Gastrocnemius medialis (tissue), 4 donors: ENCODE measurements around the gene BMERB1. TPM values are rescaled to one million over a fixed set of nuclear protein-coding genes. Genes with fewer than 3 reads are reported as not detected.

Experiments
- ATAC-seq, 2 donors: fragments of 150-250 bp; one replicate each; pipeline ENCODE4 v1.9.1; 2016
- DNase-seq, 2 donors: peaks; one replicate each; pipeline ENCODE4 v3.0.0-alpha.2; 2019
- H3K27ac ChIP-seq, 4 donors: fragments of 200-600 bp; sonication (generic); 1 replicate in 1 of 4; 2 replicates in 3 of 4; pipeline ENCODE4 v1.5.1; 2016 to 2018; ENCODE audit warnings: mild to moderate bottlenecking in 2 of 4, moderate library complexity in 1 of 4
- H3K27me3 ChIP-seq, 3 donors: fragments of 200-600 bp; sonication (generic) in 2 of 3; 1 replicate in 1 of 3; 2 replicates in 2 of 3; pipeline versions ENCODE4 v1.5.1 to v1.6.0; 2016 to 2019; ENCODE audit warnings: mild to moderate bottlenecking in 1 of 3, moderate library complexity in 1 of 3
- H3K36me3 ChIP-seq, 2 donors: fragments of 200-600 bp; sonication (generic) in 1 of 2; one replicate each; pipeline ENCODE4 v1.5.1; 2017 to 2018
- H3K4me1 ChIP-seq, 2 donors: fragments of 200-600 bp; sonication (generic) in 1 of 2; one replicate each; pipeline ENCODE4 v1.5.1; 2016 to 2017; ENCODE audit warnings: mild to moderate bottlenecking in 2 of 2
- H3K4me3 ChIP-seq, 4 donors: fragments of 200-600 bp; sonication (generic) in 3 of 4; 1 replicate in 1 of 4; 2 replicates in 3 of 4; pipeline ENCODE4 v1.5.1; 2016 to 2019; ENCODE audit warnings: mild to moderate bottlenecking in 2 of 4
- H3K9me3 ChIP-seq, 3 donors: fragments of 200-600 bp; sonication (generic) in 2 of 3; 1 replicate in 1 of 3; 2 replicates in 2 of 3; pipeline ENCODE4 v1.5.1; 2016 to 2019
- POLR2A ChIP-seq, 2 donors: fragments of 450-650 bp; IDR thresholded peaks; one replicate each; pipeline ENCODE4 v1.6.1; 2017; ENCODE audit warnings: antibody characterized with exemption in 2 of 2, mild to moderate bottlenecking in 2 of 2, moderate library complexity in 2 of 2
- in situ Hi-C, 4 donors: fragments of 200-750 bp; cut with MboI; loops; one replicate each; pipeline versions ENCODE4 v1.15.0 to v1.8.0; 2017; ENCODE audit warnings: low sequenced_read_pairs in 4 of 4
- intact Hi-C: fragments of 100-400 bp; cut with DNase I; formaldehyde crosslinking; loops from one replicate; pipeline ENCODE4 v1.15.1; 2023; ENCODE audit warnings: low total_unique reads
- total RNA-seq, 4 donors: library from RNA; depleted of rRNA; stranded (reverse); fragments of >200 nt; gene quantifications; one replicate each; pipeline versions ENCODE4 v1.1.0 to v1.2.3, GENCODE V29; 2016
- TF ChIP-seq, protein P1 (sequence below), 5 experiments: fragments of 450-650 bp in 3 of 5; fragments of 200-600 bp in 2 of 5; sonication (generic) in 2 of 5; IDR thresholded peaks in 4 of 5; conservative IDR thresholded peaks in 1 of 5; 1 replicate in 4 of 5; 2 replicates in 1 of 5; pipeline ENCODE4 v1.5.1; 2016 to 2019; ENCODE audit warnings: antibody characterized with exemption in 5 of 5, mild to moderate bottlenecking in 3 of 5, moderate library complexity in 3 of 5

BMERB1 gene
- total RNA-seq, 4 donors from 2014 or later: 112 to 392 (median 237) TPM

DNA sequence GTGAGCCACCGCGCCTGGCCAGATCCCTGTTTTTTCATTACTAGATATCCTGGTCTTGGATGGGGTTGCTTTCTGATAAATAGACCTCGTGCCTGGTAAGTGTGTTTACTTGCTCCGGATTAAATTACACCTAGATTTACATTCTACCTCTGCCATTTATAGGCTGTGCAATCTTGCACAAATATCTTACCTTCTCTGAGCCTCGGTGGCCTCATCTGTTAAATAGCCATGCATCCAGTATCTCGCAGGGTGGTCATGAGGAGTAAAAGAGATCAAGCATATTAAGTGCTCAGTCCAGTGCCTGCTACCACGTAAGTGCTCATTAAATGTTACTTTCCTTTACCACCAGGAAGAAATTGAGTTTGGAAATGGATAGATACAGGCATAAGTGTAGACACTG, 98.4 kb downstream of the BMERB1 start:
- Histone ChIP-seq H3K27ac (no peak overlapping the region), H3K4me1 (no peaks in the 10 kb centered on the region), H3K4me3 (no peak overlapping the region), H3K27me3 (no peaks in the 10 kb centered on the region), H3K36me3 (no peaks in the 10 kb centered on the region), H3K9me3 (no peaks in the 10 kb centered on the region)
- in situ Hi-C loops: no loop called here
- DNase-seq (no peak), ATAC-seq (no peak)
- TF ChIP-seq, protein P1, sequence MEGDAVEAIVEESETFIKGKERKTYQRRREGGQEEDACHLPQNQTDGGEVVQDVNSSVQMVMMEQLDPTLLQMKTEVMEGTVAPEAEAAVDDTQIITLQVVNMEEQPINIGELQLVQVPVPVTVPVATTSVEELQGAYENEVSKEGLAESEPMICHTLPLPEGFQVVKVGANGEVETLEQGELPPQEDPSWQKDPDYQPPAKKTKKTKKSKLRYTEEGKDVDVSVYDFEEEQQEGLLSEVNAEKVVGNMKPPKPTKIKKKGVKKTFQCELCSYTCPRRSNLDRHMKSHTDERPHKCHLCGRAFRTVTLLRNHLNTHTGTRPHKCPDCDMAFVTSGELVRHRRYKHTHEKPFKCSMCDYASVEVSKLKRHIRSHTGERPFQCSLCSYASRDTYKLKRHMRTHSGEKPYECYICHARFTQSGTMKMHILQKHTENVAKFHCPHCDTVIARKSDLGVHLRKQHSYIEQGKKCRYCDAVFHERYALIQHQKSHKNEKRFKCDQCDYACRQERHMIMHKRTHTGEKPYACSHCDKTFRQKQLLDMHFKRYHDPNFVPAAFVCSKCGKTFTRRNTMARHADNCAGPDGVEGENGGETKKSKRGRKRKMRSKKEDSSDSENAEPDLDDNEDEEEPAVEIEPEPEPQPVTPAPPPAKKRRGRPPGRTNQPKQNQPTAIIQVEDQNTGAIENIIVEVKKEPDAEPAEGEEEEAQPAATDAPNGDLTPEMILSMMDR (IDR thresholded peaks at IDR 0.05 in 4 of 5, conservative IDR thresholded peaks at IDR 0.05 in 1 of 5): no peak
- no peak for TF ChIP-seq POLR2A (IDR thresholded peaks at IDR 0.05)
- intact Hi-C loops: no loop called here

DNA sequence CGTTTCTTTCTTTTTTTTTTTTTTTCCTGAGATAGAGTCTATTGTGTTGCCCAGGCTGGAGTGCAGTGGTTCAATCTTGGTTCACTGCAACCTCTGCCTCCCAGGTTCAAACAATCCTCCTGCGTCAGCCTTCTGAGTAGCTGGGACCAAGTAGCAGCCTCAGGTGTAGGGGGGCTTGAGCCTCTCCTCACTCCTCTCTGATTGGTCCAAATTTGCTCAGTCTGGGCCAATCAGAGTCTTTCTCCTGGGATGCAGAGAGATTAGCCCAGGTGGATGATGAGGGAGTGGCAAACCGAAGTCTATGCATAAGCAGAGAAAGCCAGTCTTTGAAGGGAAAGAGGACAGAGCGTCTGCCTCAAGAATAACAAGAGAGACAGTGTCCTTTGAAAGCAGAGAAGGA, 99.0 kb downstream of the BMERB1 start:
- ATAC-seq (no peak), DNase-seq (no peak)
- in situ Hi-C loops: no loop called here
- no peaks in the 10 kb centered on the region for H3K4me1 ChIP-seq
- H3K9me3 ChIP-seq: no peaks in the 10 kb centered on the region
- intact Hi-C loops: no loop called here
- TF ChIP-seq, protein P1 (IDR thresholded peaks at IDR 0.05 in 4 of 5, conservative IDR thresholded peaks at IDR 0.05 in 1 of 5): no peak
- no peak for TF ChIP-seq POLR2A (IDR thresholded peaks at IDR 0.05)
- no peaks in the 10 kb centered on the region for H3K36me3 ChIP-seq
- no peak overlapping the region for H3K4me3 ChIP-seq
- no peaks in the 10 kb centered on the region for H3K27me3 ChIP-seq
- H3K27ac ChIP-seq: no peak overlapping the region

DNA sequence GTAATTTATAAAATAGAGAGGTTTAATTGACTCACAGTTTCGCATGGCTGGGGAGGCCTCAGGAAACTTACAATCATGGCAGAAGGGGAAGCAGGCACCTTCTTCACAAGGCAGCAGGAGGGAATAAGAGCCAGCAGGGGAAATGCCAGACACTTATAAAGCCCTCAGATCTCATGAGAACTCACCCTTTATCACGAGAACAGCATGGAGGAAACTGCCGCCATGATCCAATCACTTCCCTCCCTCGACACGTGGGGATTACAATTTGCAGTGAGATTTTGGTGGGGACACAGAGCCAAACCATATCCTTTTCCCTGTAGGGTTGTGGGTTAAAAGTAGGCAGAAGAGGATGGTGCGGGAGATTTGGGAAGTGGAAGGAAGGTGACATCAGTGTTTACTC, 101.4 kb downstream of the BMERB1 start:
- TF ChIP-seq, protein P1 (IDR thresholded peaks at IDR 0.05 in 4 of 5, conservative IDR thresholded peaks at IDR 0.05 in 1 of 5): no peak
- no peak for TF ChIP-seq POLR2A (IDR thresholded peaks at IDR 0.05)

DNA sequence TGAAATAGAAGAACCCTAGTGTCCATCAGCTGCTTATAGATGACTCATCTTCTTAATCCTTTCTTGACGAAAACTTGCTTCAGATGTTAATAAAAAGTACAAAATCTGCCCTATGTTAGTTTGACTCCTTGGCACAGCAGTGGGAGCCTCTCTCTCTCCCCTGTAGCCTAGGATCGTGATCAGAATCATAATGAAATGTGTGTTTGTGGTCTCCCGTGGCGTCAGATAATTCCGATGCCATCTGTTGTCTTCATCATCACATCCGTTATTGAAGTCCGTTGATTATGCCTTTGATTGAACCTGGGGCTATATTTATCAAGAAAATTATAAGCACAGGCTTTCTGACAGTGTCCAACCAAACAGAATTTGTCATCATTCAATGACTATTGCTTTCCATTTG, 102.5 kb downstream of the BMERB1 start:
- no peak overlapping the region for H3K27ac ChIP-seq
- TF ChIP-seq, protein P1 (IDR thresholded peaks at IDR 0.05 in 4 of 5, conservative IDR thresholded peaks at IDR 0.05 in 1 of 5): no peak
- no peak for TF ChIP-seq POLR2A (IDR thresholded peaks at IDR 0.05)
- H3K4me3 ChIP-seq: no peak overlapping the region
- in situ Hi-C loops: no loop called here
- no peaks in the 10 kb centered on the region for H3K27me3 ChIP-seq
- H3K4me1 ChIP-seq: no peaks in the 10 kb centered on the region
- no peak for DNase-seq
- H3K36me3 ChIP-seq: no peaks in the 10 kb centered on the region
- intact Hi-C loops: no loop called here
- no peaks in the 10 kb centered on the region for H3K9me3 ChIP-seq
- no peak for ATAC-seq

More for the DNA sequence above, 101.4 kb downstream of the BMERB1 start:
- DNase-seq: no peak
- in situ Hi-C loops (no loop called here), intact Hi-C loops (no loop called here)
- Histone ChIP-seq H3K36me3 (no peaks in the 10 kb centered on the region), H3K4me3 (no peak overlapping the region), H3K4me1 (no peaks in the 10 kb centered on the region), H3K27ac (no peak overlapping the region), H3K27me3 (no peaks in the 10 kb centered on the region), H3K9me3 (no peaks in the 10 kb centered on the region)
- ATAC-seq: no peak

DNA sequence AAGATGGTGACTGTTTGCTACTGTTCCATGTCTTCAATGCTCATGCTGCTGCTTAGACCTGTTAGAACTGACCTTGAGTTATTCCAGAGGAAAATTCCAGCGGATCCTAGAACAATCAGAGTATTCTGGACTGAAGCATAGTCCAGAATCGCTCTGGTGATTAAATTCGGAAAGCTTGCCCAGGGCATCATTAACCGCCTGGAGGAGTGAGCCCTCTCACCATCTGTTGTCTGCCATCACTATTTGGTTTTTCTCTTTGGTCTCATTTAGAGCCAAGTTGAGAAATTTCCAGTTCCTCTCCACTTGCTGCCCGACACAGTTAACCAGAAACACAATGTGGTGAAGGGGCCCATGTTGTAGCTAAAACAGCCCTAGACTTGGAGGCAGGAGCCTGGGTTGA, 104.1 kb downstream of the BMERB1 start:
- in situ Hi-C loops: no loop called here

More for the DNA sequence above, 104.1 kb downstream of the BMERB1 start:
- no peak for TF ChIP-seq POLR2A (IDR thresholded peaks at IDR 0.05)
- TF ChIP-seq, protein P1 (IDR thresholded peaks at IDR 0.05 in 4 of 5, conservative IDR thresholded peaks at IDR 0.05 in 1 of 5): no peak
- Histone ChIP-seq H3K27me3 (no peaks in the 10 kb centered on the region), H3K4me1 (no peaks in the 10 kb centered on the region), H3K9me3 (no peaks in the 10 kb centered on the region), H3K36me3 (no peaks in the 10 kb centered on the region), H3K4me3 (no peak overlapping the region), H3K27ac (no peak overlapping the region)
- ATAC-seq (no peak), DNase-seq (no peak)
- intact Hi-C loops: no loop called here
